A204.1 (cell line): ENCODE measurements around the gene NBL1.

ENCODE experiments used
- FAIRE-seq: peaks from 2 replicates; lab custom pipeline; 2012; peaks lifted over from hg19 to GRCh38; lab: Jason Lieb, UNC

NBL1 gene

DNA sequence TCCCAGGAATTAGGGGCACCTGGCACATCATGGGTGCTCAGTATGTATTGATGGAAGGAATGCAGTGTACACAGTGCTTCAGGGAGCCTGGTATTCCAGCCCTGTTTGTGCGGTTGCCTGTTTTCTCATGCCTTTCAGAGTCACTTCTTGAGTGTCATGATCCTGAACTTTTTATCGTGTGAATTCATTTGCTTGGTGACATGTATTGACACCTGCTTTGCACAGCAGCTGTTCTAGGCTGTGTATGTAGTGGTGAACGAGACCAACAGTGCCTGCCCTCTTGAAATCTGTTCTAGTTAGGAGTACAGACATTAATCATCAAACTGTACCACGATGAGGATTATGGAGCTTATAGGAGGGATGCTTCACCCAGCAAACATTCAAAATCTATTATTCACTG is 26.7 kb downstream of the NBL1 start:
- FAIRE-seq, result no peak

DNA sequence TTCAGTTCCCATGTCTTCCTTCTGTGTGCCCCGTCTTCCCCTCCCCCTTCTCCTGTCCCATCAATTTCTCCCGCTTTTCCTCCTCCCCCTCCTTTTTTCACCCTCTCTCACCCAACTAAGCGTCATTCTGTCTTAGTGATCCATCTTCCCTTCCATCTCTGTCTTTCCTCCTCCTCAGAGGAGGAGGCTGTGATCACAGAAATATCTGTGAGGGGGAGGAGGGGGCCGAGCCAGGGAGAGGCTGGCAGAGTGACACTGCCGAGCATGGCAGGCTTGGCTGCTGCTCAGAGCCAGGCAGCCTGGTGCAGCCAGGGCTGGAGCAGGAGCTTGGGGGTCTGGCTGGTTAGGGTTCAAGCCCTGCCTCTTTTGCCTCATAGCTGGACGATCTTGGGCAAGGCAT is 28.1 kb downstream of the NBL1 start:
- no peak for FAIRE-seq

- FAIRE-seq, result no peak
Measured at GRCh38 chr1:19675797-19676196, 31.7 kb downstream of the NBL1 start.

DNA sequence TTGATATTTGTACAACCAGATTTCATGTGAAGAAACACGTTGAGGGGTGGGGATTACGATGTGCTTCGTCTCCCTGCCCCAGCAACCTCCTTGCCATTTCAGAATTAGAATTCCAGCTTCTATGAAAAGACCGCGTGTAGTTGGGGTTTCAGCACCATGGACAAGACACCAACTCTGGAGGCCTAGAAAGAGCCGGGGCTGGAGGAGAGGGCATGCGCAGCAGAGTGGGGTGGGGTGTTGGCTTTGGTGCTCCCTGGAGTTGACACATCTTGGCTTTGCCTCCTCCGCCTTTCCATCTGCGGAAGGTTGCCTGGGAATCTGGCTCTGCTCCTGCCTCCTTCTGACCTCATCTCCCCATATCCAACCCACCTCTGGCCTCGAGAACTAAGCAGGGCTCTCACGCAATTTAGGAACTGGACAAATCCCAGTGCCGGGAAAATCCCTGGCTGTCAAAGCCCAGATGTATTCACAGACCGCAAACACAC is 32.4 kb downstream of the NBL1 start:
- no peak for FAIRE-seq

- no peak for FAIRE-seq
Measured at GRCh38 chr1:19678493-19678892, 34.4 kb downstream of the NBL1 start.

DNA sequence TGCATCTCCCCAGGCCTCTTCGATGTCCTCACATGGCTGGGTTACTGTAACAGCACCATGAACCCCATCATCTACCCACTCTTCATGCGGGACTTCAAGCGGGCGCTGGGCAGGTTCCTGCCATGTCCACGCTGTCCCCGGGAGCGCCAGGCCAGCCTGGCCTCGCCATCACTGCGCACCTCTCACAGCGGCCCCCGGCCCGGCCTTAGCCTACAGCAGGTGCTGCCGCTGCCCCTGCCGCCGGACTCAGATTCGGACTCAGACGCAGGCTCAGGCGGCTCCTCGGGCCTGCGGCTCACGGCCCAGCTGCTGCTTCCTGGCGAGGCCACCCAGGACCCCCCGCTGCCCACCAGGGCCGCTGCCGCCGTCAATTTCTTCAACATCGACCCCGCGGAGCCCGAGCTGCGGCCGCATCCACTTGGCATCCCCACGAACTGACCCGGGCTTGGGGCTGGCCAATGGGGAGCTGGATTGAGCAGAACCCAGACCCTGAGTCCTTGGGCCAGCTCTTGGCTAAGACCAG is 34.9 kb downstream of the NBL1 start:
- no peak for FAIRE-seq

GRCh38 chr1:19679691-19680090 is 35.6 kb downstream of the NBL1 start:
- no peak for FAIRE-seq

- FAIRE-seq, result no peak
Measured at GRCh38 chr1:19680644-19681043, 36.5 kb downstream of the NBL1 start.

DNA sequence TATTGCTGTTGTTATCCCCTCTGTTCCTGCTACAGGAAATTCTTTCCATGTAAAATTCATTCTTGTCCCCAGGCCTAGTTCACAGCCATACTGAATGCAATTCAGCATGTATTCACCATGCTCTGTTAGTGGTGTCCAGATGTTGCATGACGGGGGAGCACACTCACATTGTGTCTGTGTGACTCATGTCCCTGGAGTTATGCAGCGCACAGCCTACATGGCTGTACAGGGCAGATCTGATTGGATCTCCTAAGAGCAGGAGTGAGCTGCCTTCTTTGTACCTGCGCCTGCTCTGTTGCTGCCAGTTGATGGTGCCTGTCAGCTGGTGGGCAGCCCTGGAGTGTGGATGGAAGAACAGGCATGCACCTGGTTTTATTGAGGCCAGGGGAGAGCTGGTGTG is 38.1 kb downstream of the NBL1 start:
- FAIRE-seq, result no peak

DNA sequence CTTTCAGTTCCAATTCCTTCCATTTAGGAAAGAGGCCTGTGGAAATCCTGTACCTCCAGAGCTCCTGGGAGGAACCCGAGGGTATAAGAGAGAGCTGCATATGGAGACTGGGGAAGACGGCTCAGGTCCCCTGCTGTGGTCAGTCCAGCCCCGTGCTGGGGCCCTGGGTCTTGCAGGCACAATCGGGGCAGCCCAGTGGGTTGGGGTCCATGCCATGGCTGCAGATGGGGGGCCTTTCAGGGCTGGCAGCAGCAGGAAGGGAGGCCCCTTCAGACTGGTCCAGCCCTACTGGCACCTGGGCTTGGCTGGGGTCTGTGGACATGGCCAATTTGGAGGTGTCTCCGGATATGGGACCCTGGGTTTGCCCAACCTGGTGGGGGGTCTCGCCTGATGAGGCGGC is 38.8 kb downstream of the NBL1 start:
- no peak for FAIRE-seq

- FAIRE-seq, result no peak
Measured at GRCh38 chr1:19683351-19683750, 39.2 kb downstream of the NBL1 start.

- no peak for FAIRE-seq
Measured at GRCh38 chr1:19684677-19685076, 40.6 kb downstream of the NBL1 start.

- FAIRE-seq, result no peak
Measured at GRCh38 chr1:19685994-19686393, 41.9 kb downstream of the NBL1 start.

GRCh38 chr1:19687414-19687813 is 43.3 kb downstream of the NBL1 start:
- no peak for FAIRE-seq

DNA sequence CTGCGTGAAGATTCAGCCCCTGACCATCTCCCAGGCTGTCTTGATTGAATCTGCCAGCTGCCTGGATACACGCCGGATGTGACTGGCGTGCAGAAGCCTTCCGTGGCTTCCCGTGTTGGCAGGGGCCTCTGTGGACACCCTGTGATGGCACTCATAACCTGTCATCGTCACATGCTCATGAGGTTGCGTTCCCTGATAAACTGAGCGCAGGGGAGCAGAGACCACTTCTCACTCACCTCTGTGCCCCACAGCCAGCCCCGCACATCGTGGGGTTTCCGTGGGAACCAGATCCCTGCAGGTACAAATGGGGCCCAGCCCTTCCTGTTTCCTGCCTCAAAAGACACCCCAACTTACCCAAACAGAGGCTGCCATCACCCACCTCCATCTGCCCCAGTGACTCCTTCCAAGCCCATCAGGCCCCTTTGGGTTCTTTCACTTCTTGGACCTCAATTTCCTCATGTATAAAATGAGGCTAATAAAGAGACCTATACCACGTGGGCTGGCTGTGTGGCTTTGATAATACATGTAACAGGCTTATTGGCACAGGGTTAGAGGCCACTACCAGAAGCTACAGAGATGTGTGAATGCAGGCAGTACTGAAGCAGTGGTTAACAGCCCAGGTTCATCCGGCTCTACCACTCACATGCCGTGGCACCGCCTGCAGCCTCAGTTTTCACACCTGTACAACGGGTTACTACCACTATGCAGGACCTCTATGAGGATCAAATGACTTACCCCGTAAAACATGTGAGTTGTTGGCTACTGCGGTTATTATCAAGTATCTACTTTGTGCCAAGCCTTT is 44.1 kb downstream of the NBL1 start:
- FAIRE-seq, result no peak

- no peak for FAIRE-seq
Measured at GRCh38 chr1:19689085-19689757, 45.1 kb downstream of the NBL1 start.

- FAIRE-seq, result no peak
Measured at GRCh38 chr1:19689856-19690255, 45.7 kb downstream of the NBL1 start.

GRCh38 chr1:19690342-19690741 is 46.2 kb downstream of the NBL1 start:
- no peak for FAIRE-seq

DNA sequence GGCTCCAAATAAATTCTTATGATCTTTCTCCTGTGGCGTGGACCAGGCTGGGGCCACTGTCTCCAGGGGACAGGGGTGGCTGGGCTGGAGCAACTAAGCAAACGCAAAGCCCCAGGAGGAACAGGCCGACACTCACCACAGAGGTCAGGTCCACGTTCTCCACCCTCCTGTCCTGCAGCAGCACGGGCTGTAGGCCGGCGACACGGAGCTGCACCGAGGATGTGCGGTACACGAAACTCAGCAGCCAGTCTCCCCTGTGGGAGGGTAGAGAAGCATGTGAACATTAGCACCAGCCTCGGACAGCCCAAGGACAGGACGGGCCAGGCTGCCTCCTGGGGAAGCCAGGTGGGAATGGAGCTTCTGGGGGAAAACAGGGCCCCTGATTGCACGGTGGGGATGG is 50.2 kb downstream of the NBL1 start:
- FAIRE-seq, result no peak

GRCh38 chr1:19695772-19696171 is 51.7 kb downstream of the NBL1 start:
- FAIRE-seq, result no peak

DNA sequence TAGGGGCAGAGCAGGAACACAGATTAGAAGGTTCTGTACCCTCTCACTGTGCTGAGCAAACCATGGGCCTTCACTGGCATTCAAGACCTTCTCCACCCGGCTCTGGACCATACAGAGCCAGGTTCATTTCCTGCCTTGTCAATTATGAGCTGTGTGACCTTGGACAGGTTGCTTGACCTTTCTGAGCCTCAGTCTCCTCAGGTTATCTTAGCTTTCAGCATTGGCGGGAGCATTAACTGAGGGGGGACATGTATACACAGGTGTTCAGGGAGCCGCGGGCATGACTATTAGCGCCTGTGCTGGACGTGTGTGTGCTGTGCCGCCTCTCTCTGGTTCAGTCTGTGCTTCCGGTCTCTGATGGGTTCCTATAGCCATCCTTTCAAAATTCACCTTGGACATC is 52.7 kb downstream of the NBL1 start:
- FAIRE-seq, result no peak

DNA sequence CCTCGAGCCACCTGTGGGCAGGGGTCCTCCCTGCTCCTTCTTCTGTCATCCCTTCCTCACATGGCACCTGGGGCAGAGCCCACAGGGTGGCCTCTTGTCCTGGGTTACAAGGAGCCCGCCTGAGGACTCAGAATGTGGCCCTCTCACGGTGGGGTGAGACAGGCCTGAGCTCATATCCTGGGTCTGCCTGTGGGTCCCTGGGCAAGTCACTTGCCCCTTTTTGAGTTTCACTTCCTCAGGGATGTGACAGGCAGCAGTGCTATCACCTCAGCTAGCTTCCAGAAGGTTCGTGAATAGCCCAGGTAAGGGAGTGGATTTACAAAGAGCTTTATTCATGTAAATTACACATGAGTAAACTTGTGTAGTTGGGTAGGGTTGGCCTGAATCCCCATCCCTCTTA is 54.1 kb downstream of the NBL1 start:
- FAIRE-seq, result no peak

DNA sequence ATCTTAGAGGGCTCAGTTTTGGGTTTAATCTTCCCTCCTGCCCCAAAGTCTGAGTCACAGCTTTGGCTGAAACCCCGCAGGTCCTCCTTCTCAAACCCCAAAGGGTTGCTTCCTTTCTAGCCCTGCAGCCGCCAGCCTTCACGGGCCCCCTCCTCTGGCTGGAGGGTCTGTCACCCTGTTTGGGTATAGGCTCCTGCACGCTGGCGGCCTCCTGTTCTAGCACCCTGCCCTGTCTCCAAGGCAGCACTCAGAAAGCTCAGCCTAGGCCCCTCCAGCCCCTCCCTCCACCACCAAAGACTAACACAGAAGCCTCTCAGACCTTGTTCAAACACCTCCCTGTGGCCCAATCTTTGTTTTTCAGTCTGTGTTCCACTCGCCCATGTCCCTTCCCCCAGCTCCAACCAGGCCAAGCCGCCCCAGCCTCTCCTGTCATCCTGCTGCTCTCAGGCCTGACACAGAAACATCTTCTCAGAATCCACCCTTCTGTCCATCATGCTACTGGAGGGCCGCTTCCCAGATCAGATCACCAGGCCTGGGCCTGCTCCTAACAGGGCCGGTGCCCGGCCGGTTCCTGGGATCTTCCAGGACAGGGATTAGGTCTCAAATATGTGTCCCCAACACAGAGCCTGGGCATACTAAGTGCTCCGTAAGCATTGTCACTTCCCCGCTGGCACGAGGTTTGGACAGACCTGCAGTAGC is 56.1 kb downstream of the NBL1 start:
- no peak for FAIRE-seq
